Retinal pigment epithelial cell (primary cell): ENCODE measurements around the gene TMEM164.

ENCODE experiments used
- DNase-seq: peaks from one replicate; pipeline ENCODE4 v3.0.0-alpha.2; 2010; ENCODE audit warnings: low read depth
- H3K4me3 ChIP-seq: 2 replicates; pipeline ENCODE4 v1.5.1; 2011; ENCODE audit warnings: mild to moderate bottlenecking, low read length, control low read depth, moderate library complexity
- CTCF ChIP-seq: conservative IDR thresholded peaks from 2 replicates; pipeline ENCODE4 v1.5.1; 2011; ENCODE audit warnings: low read depth, low read length, control low read depth, inconsistent platforms

Gene TMEM164

DNA sequence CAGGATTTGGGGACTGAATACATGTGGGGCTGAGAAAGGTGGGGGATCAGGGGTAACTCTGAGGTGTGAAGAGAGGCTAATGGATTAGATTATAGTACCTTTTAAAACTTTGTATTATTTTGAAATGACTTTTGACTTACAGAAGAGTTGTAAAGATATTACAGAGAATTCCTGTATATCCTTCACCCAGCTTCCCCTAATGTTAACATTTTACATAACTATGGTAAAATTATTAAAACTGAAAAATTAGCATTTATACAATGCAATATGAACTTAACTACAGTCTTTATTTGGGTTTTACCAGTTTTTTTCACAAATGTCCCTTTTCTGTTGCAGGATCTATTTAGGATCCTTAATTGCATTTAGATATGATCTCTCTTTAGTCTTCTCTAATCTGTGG lies 57.4 kb downstream of the TMEM164 start:
- H3K4me3 ChIP-seq: no peak overlapping the region
- no peak for TF ChIP-seq CTCF
- DNase-seq: no peak

GRCh38 chrX:110060846-110061537 lies 58.1 kb downstream of the TMEM164 start:
- no peak overlapping the region for H3K4me3 ChIP-seq
- DNase-seq: no peak
- no peak for TF ChIP-seq CTCF

DNA sequence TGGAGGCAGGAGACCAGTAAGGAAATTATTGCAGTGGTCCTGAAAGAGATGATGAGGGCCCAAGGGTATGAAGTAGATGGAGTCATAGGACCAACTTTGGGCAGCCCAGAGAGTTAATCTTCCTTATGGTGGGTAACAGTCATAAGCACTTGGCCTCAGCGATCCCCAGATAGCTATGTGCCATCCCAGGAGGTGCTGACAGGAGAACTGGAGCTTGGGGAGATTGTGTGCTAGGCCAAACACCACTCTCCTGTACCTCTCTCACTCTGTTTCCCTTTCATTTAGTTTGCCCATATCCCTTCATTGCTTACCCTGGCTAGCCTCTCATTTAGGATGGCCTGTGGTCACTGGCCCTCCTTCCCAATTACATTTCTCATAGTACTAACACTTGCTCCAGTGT lies 60.0 kb downstream of the TMEM164 start:
- H3K4me3 ChIP-seq: no peak overlapping the region
- no peak for DNase-seq
- TF ChIP-seq CTCF: no peak

DNA sequence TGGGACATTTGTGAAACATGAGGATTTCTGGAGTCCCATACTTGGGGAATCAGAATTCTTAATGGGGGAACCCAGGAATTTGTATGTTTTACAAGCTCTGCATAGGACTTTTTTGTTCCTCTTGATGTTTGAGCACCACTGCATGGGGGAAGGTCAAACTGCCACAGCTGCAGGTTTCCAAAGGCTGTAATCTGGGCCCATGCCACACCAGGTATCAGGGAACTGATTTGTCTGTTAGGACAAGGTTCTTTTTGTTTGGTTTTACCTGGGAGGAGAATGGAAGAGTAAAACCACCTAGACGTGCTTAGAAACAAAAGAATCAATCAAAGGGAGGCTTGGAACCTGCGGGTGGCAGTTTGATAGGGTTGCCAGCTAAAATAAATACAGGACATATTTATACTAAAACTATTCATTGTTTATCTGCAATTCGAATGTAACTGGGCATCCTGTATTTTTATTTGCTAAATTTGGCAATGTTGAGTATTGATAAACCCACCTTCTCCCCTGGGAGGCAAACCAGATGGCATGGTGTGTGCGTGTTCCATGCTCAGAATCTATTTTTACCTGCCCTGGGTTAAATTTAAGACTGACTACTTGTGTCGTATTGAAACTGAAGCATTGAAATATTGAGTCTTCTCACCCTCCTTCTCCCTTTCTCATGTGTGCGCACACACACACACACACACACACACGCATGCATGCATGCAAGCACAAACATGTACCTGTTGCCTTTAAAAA lies 63.7 kb downstream of the TMEM164 start:
- TF ChIP-seq CTCF: no peak

DNA sequence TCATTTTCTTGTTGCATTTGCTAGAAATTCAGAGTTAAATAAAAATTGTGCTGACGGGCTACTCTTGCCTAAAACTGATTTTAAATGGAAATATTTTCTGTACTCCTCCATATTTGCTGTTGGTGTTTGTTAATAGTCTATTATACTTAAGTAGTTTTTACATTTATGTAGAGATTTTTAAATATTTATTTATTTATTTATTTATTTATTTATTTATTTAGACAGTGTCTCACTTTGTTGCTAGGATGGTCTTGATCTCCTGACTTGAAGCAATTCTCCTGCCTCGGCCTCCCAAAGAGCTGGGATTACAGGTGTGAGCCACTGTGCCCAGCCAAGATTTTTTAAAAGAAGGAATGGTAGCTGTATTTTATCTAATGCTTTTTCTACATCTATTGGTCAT lies 68.1 kb downstream of the TMEM164 start:
- no peak for TF ChIP-seq CTCF
- H3K4me3 ChIP-seq: no peak overlapping the region
- DNase-seq: no peak

More for the DNA sequence above, 63.7 kb downstream of the TMEM164 start:
- DNase-seq: no peak
- H3K4me3 ChIP-seq: no peak overlapping the region

DNA sequence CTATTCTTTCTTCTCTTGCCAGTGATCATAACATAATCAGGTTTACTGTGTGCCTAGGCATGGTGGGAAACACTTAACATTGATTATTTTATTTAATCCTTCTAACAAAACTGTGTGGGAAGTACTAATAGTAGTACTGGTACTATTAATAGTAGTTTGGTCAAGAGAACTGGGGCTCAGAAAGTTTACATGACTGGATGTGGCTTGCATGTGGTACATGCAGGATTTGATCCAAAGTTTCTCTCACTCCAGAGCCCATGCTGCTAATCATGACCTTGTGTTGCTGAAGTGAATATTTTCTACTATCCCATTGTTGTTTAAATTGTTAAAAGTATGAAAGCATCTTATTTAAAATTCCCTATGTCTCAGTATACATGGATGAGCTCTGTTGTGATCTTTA lies 78.4 kb downstream of the TMEM164 start:
- TF ChIP-seq CTCF: no peak
- no peak overlapping the region for H3K4me3 ChIP-seq
- DNase-seq: no peak

DNA sequence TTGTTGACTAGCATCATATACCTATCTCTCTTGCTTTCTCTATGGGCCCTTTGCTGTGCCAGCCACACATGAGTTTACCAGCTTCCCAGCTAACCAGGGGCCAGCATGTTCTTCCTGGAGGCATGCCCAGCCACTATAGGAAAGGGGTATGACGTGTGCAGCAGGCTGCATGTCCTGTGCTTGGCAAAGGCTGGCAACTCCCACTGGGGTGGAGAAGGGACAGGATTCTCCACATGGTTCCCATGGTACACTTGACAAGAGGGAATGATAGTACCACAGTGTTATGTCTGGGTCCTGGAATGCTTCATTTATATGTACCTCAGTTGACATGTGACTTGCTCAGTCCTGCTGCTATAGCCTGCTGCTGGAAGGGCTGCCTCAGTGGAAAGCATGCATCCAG lies 78.8 kb downstream of the TMEM164 start:
- DNase-seq: peak; percentile 4
- TF ChIP-seq CTCF: no peak
- no peak overlapping the region for H3K4me3 ChIP-seq
